ENCODE measurements around the gene ID1. TPM values are rescaled to one million over a fixed set of nuclear protein-coding genes. Genes with fewer than 3 reads are reported as not detected.

Gene ID1
- total and polyA plus RNA-seq, 2 of the 13 experiments (the other 11 are each of a cell fraction or from before 2014, with no cell fraction given) = 320 to 419 TPM

DNA sequence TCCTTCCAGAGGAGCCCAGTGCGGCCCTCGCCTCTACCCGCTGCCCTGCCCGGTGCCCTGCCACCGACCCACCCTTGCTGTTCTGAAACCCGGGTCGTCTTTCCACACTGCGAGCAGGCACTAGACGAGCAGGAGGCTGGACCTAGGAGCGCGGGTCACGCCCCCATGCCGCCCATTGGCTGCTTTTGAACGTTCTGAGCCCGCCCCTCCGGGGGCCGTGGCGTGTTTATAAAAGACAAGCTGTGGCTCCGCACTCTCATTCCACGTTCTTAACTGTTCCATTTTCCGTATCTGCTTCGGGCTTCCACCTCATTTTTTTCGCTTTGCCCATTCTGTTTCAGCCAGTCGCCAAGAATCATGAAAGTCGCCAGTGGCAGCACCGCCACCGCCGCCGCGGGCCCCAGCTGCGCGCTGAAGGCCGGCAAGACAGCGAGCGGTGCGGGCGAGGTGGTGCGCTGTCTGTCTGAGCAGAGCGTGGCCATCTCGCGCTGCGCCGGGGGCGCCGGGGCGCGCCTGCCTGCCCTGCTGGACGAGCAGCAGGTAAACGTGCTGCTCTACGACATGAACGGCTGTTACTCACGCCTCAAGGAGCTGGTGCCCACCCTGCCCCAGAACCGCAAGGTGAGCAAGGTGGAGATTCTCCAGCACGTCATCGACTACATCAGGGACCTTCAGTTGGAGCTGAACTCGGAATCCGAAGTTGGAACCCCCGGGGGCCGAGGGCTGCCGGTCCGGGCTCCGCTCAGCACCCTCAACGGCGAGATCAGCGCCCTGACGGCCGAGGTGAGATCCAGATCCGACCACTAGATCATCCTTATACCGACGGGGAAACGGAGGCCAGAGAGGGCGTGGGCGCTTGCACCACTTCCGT, at the start of gene ID1 (continued):
- TF ChIP-seq, protein P1, sequence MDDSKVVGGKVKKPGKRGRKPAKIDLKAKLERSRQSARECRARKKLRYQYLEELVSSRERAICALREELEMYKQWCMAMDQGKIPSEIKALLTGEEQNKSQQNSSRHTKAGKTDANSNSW (CRISPR knock-in tag; IDR thresholded peaks at IDR 0.05; ENCODE audit: borderline replicate concordance) = no peak; the same call in none of the 2 replicates
- TF ChIP-seq ZBTB1 (CRISPR knock-in tag; IDR thresholded peaks at IDR 0.05; ENCODE audit: borderline replicate concordance) = no peak
- peak; percentile 54; the same call in 1 of the 2 replicates for TF ChIP-seq ZNF550 (CRISPR knock-in tag; IDR thresholded peaks at IDR 0.05; ENCODE audit: borderline replicate concordance)
- TF ChIP-seq KLF15 (CRISPR knock-in tag; IDR thresholded peaks at IDR 0.05; ENCODE audit: borderline replicate concordance) = peak; percentile 77; the same call in 1 of the 2 replicates
- 0 out of 2 replicates have a peak, but pooled peaks have one; percentile 53 for TF ChIP-seq CC2D1A (CRISPR knock-in tag; IDR thresholded peaks at IDR 0.05)
- TF ChIP-seq CENPT (CRISPR knock-in tag; IDR thresholded peaks at IDR 0.05; ENCODE audit: low read depth) = 0 out of 2 replicates have a peak, but pooled peaks have one; percentile 81
- peak in 1 of 2 experiments; percentile 59; a peak in 2 of 4 replicates for TF ChIP-seq EP300 (IDR thresholded peaks at IDR 0.05; ENCODE audit: low read depth in 2 of 2, low read length in 2 of 2)
- peak; percentile 75 for TF ChIP-seq EP300 (CRISPR knock-in tag; IDR thresholded peaks at IDR 0.05; ENCODE audit: borderline replicate concordance)
- TF ChIP-seq ZNF432 (CRISPR knock-in tag; IDR thresholded peaks at IDR 0.05; ENCODE audit: borderline replicate concordance) = no peak
- peak; percentile 87; the same call in 1 of the 2 replicates for TF ChIP-seq ZFP90 (CRISPR knock-in tag; IDR thresholded peaks at IDR 0.05; ENCODE audit: borderline replicate concordance)
- peak; percentile 96 for TF ChIP-seq SRY (CRISPR knock-in tag; IDR thresholded peaks at IDR 0.05)
- TF ChIP-seq HNRNPUL1 (IDR thresholded peaks at IDR 0.05; ENCODE audit: low read depth, low read length) = no peak
- TF ChIP-seq, protein P2, sequence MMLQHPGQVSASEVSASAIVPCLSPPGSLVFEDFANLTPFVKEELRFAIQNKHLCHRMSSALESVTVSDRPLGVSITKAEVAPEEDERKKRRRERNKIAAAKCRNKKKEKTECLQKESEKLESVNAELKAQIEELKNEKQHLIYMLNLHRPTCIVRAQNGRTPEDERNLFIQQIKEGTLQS (CRISPR knock-in tag; IDR thresholded peaks at IDR 0.05) = peak; percentile 38; the same call in 1 of the 2 replicates
- TF ChIP-seq ZNF296 (CRISPR knock-in tag; conservative IDR thresholded peaks at IDR 0.05) = peak; percentile 17; the same call in 1 of the 2 replicates
- no peak for TF ChIP-seq ZNF30 (CRISPR knock-in tag; IDR thresholded peaks at IDR 0.05)
- TF ChIP-seq, protein P3, sequence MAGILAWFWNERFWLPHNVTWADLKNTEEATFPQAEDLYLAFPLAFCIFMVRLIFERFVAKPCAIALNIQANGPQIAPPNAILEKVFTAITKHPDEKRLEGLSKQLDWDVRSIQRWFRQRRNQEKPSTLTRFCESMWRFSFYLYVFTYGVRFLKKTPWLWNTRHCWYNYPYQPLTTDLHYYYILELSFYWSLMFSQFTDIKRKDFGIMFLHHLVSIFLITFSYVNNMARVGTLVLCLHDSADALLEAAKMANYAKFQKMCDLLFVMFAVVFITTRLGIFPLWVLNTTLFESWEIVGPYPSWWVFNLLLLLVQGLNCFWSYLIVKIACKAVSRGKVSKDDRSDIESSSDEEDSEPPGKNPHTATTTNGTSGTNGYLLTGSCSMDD (CRISPR knock-in tag; IDR thresholded peaks at IDR 0.05) = peak; percentile 9
- peak; percentile 99 for TF ChIP-seq SRSF4 (IDR thresholded peaks at IDR 0.05; ENCODE audit: low read depth, low read length, poor library complexity, severe bottlenecking)
- TF ChIP-seq RBM39 (IDR thresholded peaks at IDR 0.05; ENCODE audit: low read depth, low read length, poor library complexity, severe bottlenecking) = peak; percentile 99
- TF ChIP-seq CBX5 (CRISPR knock-in tag; IDR thresholded peaks at IDR 0.05; ENCODE audit: borderline replicate concordance) = peak; percentile 91; the same call in 1 of the 2 replicates
- peak; percentile 88 for TF ChIP-seq CBFB (CRISPR knock-in tag; IDR thresholded peaks at IDR 0.05)
- TF ChIP-seq, protein P4, sequence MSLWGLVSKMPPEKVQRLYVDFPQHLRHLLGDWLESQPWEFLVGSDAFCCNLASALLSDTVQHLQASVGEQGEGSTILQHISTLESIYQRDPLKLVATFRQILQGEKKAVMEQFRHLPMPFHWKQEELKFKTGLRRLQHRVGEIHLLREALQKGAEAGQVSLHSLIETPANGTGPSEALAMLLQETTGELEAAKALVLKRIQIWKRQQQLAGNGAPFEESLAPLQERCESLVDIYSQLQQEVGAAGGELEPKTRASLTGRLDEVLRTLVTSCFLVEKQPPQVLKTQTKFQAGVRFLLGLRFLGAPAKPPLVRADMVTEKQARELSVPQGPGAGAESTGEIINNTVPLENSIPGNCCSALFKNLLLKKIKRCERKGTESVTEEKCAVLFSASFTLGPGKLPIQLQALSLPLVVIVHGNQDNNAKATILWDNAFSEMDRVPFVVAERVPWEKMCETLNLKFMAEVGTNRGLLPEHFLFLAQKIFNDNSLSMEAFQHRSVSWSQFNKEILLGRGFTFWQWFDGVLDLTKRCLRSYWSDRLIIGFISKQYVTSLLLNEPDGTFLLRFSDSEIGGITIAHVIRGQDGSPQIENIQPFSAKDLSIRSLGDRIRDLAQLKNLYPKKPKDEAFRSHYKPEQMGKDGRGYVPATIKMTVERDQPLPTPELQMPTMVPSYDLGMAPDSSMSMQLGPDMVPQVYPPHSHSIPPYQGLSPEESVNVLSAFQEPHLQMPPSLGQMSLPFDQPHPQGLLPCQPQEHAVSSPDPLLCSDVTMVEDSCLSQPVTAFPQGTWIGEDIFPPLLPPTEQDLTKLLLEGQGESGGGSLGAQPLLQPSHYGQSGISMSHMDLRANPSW (CRISPR knock-in tag; IDR thresholded peaks at IDR 0.05; ENCODE audit: borderline replicate concordance) = peak; percentile 96
- TF ChIP-seq NCOA5 (CRISPR knock-in tag; IDR thresholded peaks at IDR 0.05) = no peak; the same call in 1 of the 2 replicates
- TF ChIP-seq ZNF44 (CRISPR knock-in tag; IDR thresholded peaks at IDR 0.05) = peak; percentile 96; the same call in 1 of the 2 replicates

Measured in HepG2 (cell line).